Mesothelial cell of epicardium (in vitro differentiated cells): ENCODE measurements around the gene EIF4E3. TPM values are rescaled to one million over a fixed set of nuclear protein-coding genes. Genes with fewer than 3 reads are reported as not detected.

Source experiments
- DNase-seq, 2 experiments: peaks; one replicate each; pipeline ENCODE4 v3.0.0; 2021; ENCODE audit warnings: low spot score in 2 of 2; ENCODE audit not compliant: unreplicated experiment in 2 of 2
- H3K27ac Mint-ChIP-seq: 2 replicates; pipeline ENCODE4 v1.8.0; 2021; ENCODE audit warnings: mixed read lengths
- H3K27me3 Mint-ChIP-seq: 2 replicates; pipeline ENCODE4 v1.8.0; 2021; ENCODE audit warnings: low read depth, mixed read lengths
- H3K36me3 Mint-ChIP-seq: 2 replicates; pipeline ENCODE4 v1.8.0; 2021; ENCODE audit warnings: mixed read lengths
- H3K4me1 Mint-ChIP-seq: 2 replicates; pipeline ENCODE4 v1.8.0; 2021; ENCODE audit warnings: mixed read lengths
- H3K4me3 Mint-ChIP-seq: 2 replicates; pipeline ENCODE4 v1.8.0; 2021; ENCODE audit warnings: mild to moderate bottlenecking, moderate library complexity, mixed read lengths
- H3K9me3 Mint-ChIP-seq: 2 replicates; pipeline ENCODE4 v1.8.0; 2021; ENCODE audit warnings: mixed read lengths
- CTCF ChIP-seq: fragments of 200-600 bp; sonication (generic); IDR thresholded peaks from one replicate; pipeline ENCODE4 v1.5.0; 2021; ENCODE audit warnings: antibody characterized with exemption; ENCODE audit not compliant: unreplicated experiment
- total RNA-seq: library from RNA; stranded (reverse); gene quantifications from 3 replicates; pipeline ENCODE4 v1.2.1, GENCODE V29; 2021

Gene EIF4E3
- total RNA-seq, 1 donor from 2014 or later = 9.9 TPM

GRCh38 chr3:71728632-71729342, 3.6 kb upstream of the EIF4E3 start:
- Mint-ChIP-seq H3K27me3 (peaks cover 24% of the 10 kb centered on the region), H3K36me3 (no peaks in the 10 kb centered on the region), H3K9me3 (no peaks in the 10 kb centered on the region), H3K4me3 (no peak overlapping the region), H3K27ac (no peak overlapping the region), H3K4me1 (peaks cover 17% of the 10 kb centered on the region)
- no peak for DNase-seq
- TF ChIP-seq CTCF = no peak

GRCh38 chr3:71726146-71726545, 944 bp upstream of the EIF4E3 start:
- no peak overlapping the region for H3K27ac Mint-ChIP-seq
- H3K4me3 Mint-ChIP-seq = peak overlapping the region; percentile 69
- H3K36me3 Mint-ChIP-seq = no peaks in the 10 kb centered on the region
- TF ChIP-seq CTCF = no peak
- no peaks in the 10 kb centered on the region for H3K9me3 Mint-ChIP-seq
- H3K4me1 Mint-ChIP-seq = peaks cover 13% of the 10 kb centered on the region
- H3K27me3 Mint-ChIP-seq = peaks cover 47% of the 10 kb centered on the region
- DNase-seq = no peak

GRCh38 chr3:71724584-71725270, 475 bp downstream of the EIF4E3 start:
- H3K4me3 Mint-ChIP-seq = peak overlapping the region; percentile 77
- peak overlapping the region; percentile 21 for H3K27ac Mint-ChIP-seq
- H3K36me3 Mint-ChIP-seq = peaks cover 3% of the 10 kb centered on the region
- no peak for TF ChIP-seq CTCF
- peak; percentile 25 to 43 for DNase-seq
- H3K27me3 Mint-ChIP-seq = peaks cover 52% of the 10 kb centered on the region
- peaks cover 10% of the 10 kb centered on the region for H3K4me1 Mint-ChIP-seq
- H3K9me3 Mint-ChIP-seq = no peaks in the 10 kb centered on the region

- Mint-ChIP-seq H3K4me1 (peaks cover 10% of the 10 kb centered on the region), H3K9me3 (no peaks in the 10 kb centered on the region), H3K36me3 (peaks cover 3% of the 10 kb centered on the region), H3K27me3 (peaks cover 52% of the 10 kb centered on the region), H3K27ac (no peak overlapping the region), H3K4me3 (peak overlapping the region; percentile 77)
- DNase-seq = no peak
- no peak for TF ChIP-seq CTCF
Measured at GRCh38 chr3:71724171-71724453, 1.1 kb downstream of the EIF4E3 start.

GRCh38 chr3:71723452-71724170, 1.6 kb downstream of the EIF4E3 start:
- Mint-ChIP-seq H3K4me1 (peaks cover 10% of the 10 kb centered on the region), H3K9me3 (no peaks in the 10 kb centered on the region), H3K4me3 (peak overlapping the region; percentile 77), H3K27me3 (peaks cover 52% of the 10 kb centered on the region), H3K36me3 (peaks cover 3% of the 10 kb centered on the region), H3K27ac (no peak overlapping the region)
- no peak for TF ChIP-seq CTCF
- DNase-seq = no peak
